GM19468 (cell line): Measurements from ENCODE around the gene TAC1.
"Not testable (repeated sequence)": the region's sequence is repeated elsewhere in the genome, so short reads cannot be mapped to it uniquely, and the experiment has no call there.

Experiments
- ATAC-seq: cut with Tn5 transposase; IDR thresholded peaks from one replicate; pipeline ENCODE4 v1.9.1; 2021; ENCODE audit warnings: mild to moderate bottlenecking, moderate library complexity, moderate number of reproducible peaks; ENCODE audit not compliant: unreplicated experiment; ENCODE audit errors: extremely low read depth

The TAC1 gene

GRCh38 chr7:97731736-97732564 lies at the start of gene TAC1:
Gene TAC1 (plus strand): TSS chr7:97732086. CDS start chr7:97732613, 527 bp downstream.
- ATAC-seq = no peak

- ATAC-seq = no peak
Observed at GRCh38 chr7:97685952-97686351, 45.9 kb upstream of the TAC1 start.

DNA sequence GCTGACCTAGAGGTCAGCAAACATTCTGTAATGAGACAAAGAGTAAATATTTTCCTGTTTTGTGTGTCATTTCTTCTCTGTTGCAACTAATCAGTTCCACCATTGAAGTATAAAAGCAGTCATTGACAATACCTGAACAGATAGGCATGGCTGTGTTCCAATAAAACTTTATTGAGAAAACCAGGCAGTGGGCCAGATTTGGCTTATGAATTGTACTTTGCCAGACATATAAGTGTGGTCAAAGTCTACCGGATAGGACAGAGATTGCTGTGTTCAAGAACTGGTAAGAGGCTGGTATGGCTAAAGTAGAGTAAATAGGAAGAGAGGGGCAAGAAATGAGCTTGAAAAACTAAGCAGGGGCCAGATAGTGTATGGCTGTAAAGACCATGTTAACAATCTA lies 38.3 kb upstream of the TAC1 start:
- no peak for ATAC-seq

- ATAC-seq = no peak
Observed at GRCh38 chr7:97694355-97694754, 37.5 kb upstream of the TAC1 start.

- ATAC-seq = no peak
Observed at GRCh38 chr7:97697396-97697795, 34.5 kb upstream of the TAC1 start.

- no peak for ATAC-seq
Observed at GRCh38 chr7:97722386-97722785, 9.5 kb upstream of the TAC1 start.

GRCh38 chr7:97732565-97733275 lies 834 bp downstream of the TAC1 start:
- no peak for ATAC-seq

- ATAC-seq = no peak
Observed at GRCh38 chr7:97733276-97734161, 1.6 kb downstream of the TAC1 start.

- no peak for ATAC-seq
Observed at GRCh38 chr7:97734255-97734654, 2.4 kb downstream of the TAC1 start.

DNA sequence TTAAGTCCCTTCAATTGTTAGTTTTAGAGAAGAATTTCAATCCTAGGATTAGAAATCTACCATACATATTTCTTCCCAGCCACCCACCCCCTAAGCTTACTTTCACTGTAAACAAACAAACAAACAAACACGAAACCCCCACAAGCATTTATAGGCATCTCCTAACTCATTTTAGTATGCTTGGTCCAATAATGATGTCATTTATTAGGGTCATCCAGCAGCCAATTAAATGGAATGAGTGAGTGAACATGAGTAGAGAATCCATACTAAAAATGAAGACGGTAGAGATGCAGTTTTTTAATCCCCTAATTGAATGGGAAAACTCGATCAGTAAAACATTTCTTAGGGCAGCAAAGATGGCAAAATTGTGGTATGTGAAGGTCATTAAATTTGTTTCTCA lies 3.2 kb downstream of the TAC1 start:
- ATAC-seq = no peak

DNA sequence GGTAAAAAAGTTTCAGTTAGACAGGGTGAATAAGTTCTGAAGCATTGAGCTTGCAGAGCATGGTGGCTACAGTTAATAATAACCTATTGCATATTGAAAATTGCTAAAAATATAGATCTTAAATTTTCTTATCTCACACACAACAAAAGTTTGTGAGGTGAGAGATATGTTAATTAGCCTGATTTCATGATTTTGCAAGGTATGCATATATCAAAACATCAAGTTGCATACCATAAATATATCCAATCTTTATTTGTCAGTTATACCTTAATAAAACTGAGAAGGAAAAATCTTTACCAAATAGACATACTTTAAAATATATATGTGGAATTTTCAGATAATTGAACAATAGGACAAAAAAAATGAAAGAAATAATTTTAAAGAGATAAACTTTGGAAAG lies 16.6 kb downstream of the TAC1 start:
- no peak for ATAC-seq

DNA sequence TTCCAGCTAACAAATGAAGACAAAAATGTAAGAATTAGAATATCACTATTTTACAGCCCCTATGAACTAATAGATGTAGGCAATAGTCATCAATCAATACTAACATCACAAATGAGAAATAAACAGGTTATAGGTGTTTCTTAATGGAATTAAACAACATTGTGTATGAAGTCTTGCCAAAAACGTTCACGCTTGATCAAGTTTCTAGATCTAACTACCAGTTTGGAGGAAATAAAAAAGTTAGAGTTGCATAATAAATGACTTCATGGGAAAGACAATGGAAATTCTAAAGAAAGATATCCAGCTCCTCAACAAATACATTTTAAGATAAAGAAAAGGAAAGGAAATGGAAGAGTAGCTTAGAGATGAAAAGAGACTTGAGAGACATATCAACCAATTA lies 19.7 kb downstream of the TAC1 start:
- ATAC-seq = no peak

DNA sequence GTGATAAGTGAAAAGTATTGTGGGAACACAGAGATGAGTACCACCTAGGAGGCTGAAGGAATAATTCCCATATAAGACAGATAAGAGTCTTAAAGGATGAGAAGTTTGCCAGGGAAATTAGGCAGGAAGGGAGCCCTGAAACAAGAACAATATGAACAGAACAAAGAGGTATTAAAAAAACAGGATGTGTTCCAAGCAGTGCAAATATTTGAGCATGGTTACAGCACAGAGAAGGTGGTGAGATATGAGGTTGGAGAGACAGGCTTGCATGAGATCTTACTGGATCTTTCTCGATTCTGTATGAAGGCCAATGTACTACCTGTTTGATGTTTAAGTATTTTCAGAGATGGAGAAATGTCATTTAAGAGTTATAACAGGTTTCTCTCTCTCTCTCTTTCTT lies 20.3 kb downstream of the TAC1 start:
- ATAC-seq = no peak

DNA sequence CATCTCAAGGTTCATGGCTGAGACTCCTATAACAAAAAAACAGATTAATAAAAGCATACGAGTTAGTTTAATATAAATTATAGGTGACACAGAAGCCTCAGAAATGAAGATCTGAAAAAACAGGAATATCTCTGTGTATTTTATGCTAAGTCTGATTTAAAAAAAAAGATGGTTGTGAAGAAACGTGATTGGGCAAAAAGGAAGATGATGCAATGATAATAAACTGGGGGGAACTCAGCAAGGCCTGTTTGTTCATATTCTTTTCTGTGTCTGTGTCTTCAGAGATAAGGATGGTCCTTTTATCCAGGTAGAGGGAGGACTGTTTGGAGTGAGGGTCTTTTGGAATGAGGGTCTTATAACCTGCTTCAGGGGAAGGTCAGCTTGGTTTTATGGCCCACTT lies 25.9 kb downstream of the TAC1 start:
- ATAC-seq = no peak

- no peak for ATAC-seq
Observed at GRCh38 chr7:97770850-97771249, 39.0 kb downstream of the TAC1 start.

- ATAC-seq = no peak
Observed at GRCh38 chr7:97771576-97771975, 39.7 kb downstream of the TAC1 start.

- ATAC-seq = no peak
Observed at GRCh38 chr7:97772045-97772901, 40.4 kb downstream of the TAC1 start.

DNA sequence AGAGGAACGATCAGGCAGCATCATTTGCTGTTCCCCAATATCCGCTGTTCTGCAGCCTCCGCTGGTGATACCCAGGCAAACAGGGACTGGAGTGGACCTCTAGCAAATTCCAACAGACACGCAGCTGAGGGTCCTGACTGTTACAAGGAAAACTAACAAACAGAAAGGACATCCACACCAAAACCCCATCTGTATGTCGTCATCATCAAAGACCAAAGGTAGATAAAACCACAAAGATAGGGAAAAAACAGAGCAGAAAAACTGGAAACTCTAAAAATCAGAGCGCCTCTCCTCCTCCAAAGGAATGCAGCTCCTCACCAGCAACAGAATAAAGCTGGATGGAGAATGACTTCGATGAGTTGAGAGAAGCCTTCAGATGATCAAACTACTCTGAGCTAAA lies 54.5 kb downstream of the TAC1 start:
- ATAC-seq = not testable (repeated sequence)
